GM23338 (cell line): ENCODE data around the gene ATP5PD. TPM values are rescaled to one million over a fixed set of nuclear protein-coding genes. Genes with fewer than 3 reads are reported as not detected.
A peak's percentile ranks its signal among the peaks of the same experiment; 100 is the strongest.

Experiments
- ATAC-seq: fragments of 200-7000 bp; cut with Tn5 transposase; 3 replicates; pipeline ENCODE4 v1.9.1; 2020
- DNase-seq: peaks from one replicate; pipeline ENCODE4 v3.0.0-alpha.2; 2015; ENCODE audit warnings: low spot score
- H2AFZ ChIP-seq: fragments of 200-600 bp; sonication (generic); 2 replicates; pipeline ENCODE4 v1.8.0; 2016; ENCODE audit warnings: antibody characterized with exemption, mild to moderate bottlenecking, moderate library complexity
- H3F3A ChIP-seq: fragments of 200-600 bp; sonication (generic); replicated peaks from 2 replicates; pipeline ENCODE4 v1.8.0; 2017; ENCODE audit warnings: antibody characterized with exemption, mixed run types, low read depth
- H3K27ac ChIP-seq: fragments of 200-600 bp; sonication (generic); 2 replicates; pipeline ENCODE4 v1.6.1; 2016; ENCODE audit warnings: low read depth
- H3K27me3 ChIP-seq: fragments of 200-600 bp; sonication (generic); 2 replicates; pipeline ENCODE4 v1.8.0; 2016; ENCODE audit warnings: mild to moderate bottlenecking, mixed run types, moderate library complexity; ENCODE audit not compliant: insufficient read depth
- H3K36me3 ChIP-seq: fragments of 200-600 bp; sonication (generic); 2 replicates; pipeline ENCODE4 v1.8.0; 2016; ENCODE audit warnings: mild to moderate bottlenecking; ENCODE audit not compliant: insufficient read depth
- H3K4me1 ChIP-seq: fragments of 200-600 bp; sonication (generic); 2 replicates; pipeline ENCODE4 v1.8.0; 2016; ENCODE audit warnings: mild to moderate bottlenecking, moderate library complexity; ENCODE audit not compliant: insufficient read depth
- H3K4me2 ChIP-seq: fragments of 200-600 bp; sonication (generic); 2 replicates; pipeline ENCODE4 v1.7.1; 2017; ENCODE audit warnings: mixed run types
- H3K4me3 ChIP-seq: fragments of 200-600 bp; sonication (generic); 2 replicates; pipeline ENCODE4 v1.6.1; 2016; ENCODE audit warnings: mixed run types
- H3K79me2 ChIP-seq: fragments of 200-600 bp; sonication (generic); replicated peaks from 2 replicates; pipeline ENCODE4 v1.8.0; 2017; ENCODE audit warnings: mild to moderate bottlenecking; ENCODE audit not compliant: insufficient read depth
- H3K9me2 ChIP-seq: fragments of 200-600 bp; sonication (generic); 2 replicates; pipeline ENCODE4 v1.8.0; 2017; ENCODE audit not compliant: insufficient read depth
- H4K20me1 ChIP-seq: fragments of 200-600 bp; sonication (generic); replicated peaks from 2 replicates; pipeline ENCODE4 v1.8.0; 2017; ENCODE audit warnings: mild to moderate bottlenecking; ENCODE audit not compliant: insufficient read depth
- H3K27ac Mint-ChIP-seq: 2 replicates; pipeline ENCODE4 v1.8.0; 2020; ENCODE audit warnings: inconsistent platforms, mild to moderate bottlenecking, moderate library complexity, mixed read lengths
- H3K27me3 Mint-ChIP-seq: 3 replicates; pipeline ENCODE4 v1.8.0; 2022; ENCODE audit warnings: low read depth, mild to moderate bottlenecking, moderate library complexity, mixed read lengths, inconsistent platforms; ENCODE audit not compliant: insufficient read depth, poor library complexity
- H3K36me3 Mint-ChIP-seq: 3 replicates; pipeline ENCODE4 v1.8.0; 2021; ENCODE audit warnings: low read depth, mild to moderate bottlenecking, inconsistent platforms, moderate library complexity, mixed read lengths
- H3K4me1 Mint-ChIP-seq: 3 replicates; pipeline ENCODE4 v1.8.0; 2020; ENCODE audit warnings: mild to moderate bottlenecking, inconsistent platforms, mixed read lengths
- H3K4me3 Mint-ChIP-seq: 3 replicates; pipeline ENCODE4 v1.8.0; 2021; ENCODE audit warnings: moderate library complexity, mild to moderate bottlenecking, inconsistent platforms, mixed read lengths
- H3K9me3 Mint-ChIP-seq: 3 replicates; pipeline ENCODE4 v1.8.0; 2020; ENCODE audit warnings: moderate library complexity, mild to moderate bottlenecking, inconsistent platforms, mixed read lengths
- EZH2 ChIP-seq: fragments of 200-600 bp; sonication (generic); IDR thresholded peaks from one replicate; pipeline ENCODE4 v1.8.0; 2017; ENCODE audit warnings: antibody characterized with exemption, mild to moderate bottlenecking, low read depth; ENCODE audit not compliant: unreplicated experiment
- EZH2phosphoT487 ChIP-seq: fragments of 200-600 bp; sonication (generic); IDR thresholded peaks from one replicate; pipeline ENCODE4 v1.8.1; 2018; ENCODE audit warnings: antibody characterized with exemption; ENCODE audit not compliant: unreplicated experiment
- NANOG ChIP-seq: IDR thresholded peaks from 2 replicates; pipeline ENCODE4 v1.6.1; 2016; ENCODE audit warnings: antibody characterized with exemption, borderline replicate concordance
- POLR2AphosphoS5 ChIP-seq: IDR thresholded peaks from 2 replicates; pipeline ENCODE4 v1.6.1; 2016; ENCODE audit warnings: antibody characterized with exemption, low read depth
- STAT1 ChIP-seq: IDR thresholded peaks from one replicate; pipeline ENCODE4 v1.6.1; 2016; ENCODE audit warnings: antibody characterized with exemption; ENCODE audit not compliant: unreplicated experiment
- ZNF114 ChIP-seq: fragments of 250-450 bp; sonication (Bioruptor Pico); IDR thresholded peaks from 2 replicates; pipeline ENCODE4 v1.5.0; 2020; ENCODE audit warnings: mild to moderate bottlenecking, moderate library complexity
- ZNF331 ChIP-seq: fragments of 250-450 bp; sonication (Bioruptor Pico); IDR thresholded peaks from 2 replicates; pipeline ENCODE4 v1.5.0; 2020; ENCODE audit warnings: low read depth, mild to moderate bottlenecking, moderate library complexity
- polyA plus RNA-seq: library from polyadenylated mRNA; unstranded; fragments of >200 nt; fragmentation: Nextera tagmentation; extraction: Ambion mirVana; gene quantifications from 2 replicates; pipeline ENCODE4 v1.2.1, GENCODE V29; 2016
- total RNA-seq: library from RNA; depleted of rRNA; stranded (reverse); fragments of >200 nt; shearing (Covaris generic); gene quantifications from 2 replicates; pipeline ENCODE4 v1.2.3, GENCODE V29; 2014
- TF ChIP-seq, protein P1 (sequence below): IDR thresholded peaks from one replicate; pipeline ENCODE4 v1.6.1; 2018; ENCODE audit warnings: antibody characterized with exemption; ENCODE audit not compliant: unreplicated experiment
- TF ChIP-seq, protein P2 (sequence below), 2 experiments: fragments of 200-600 bp in 1 of 2; sonication (generic) in 1 of 2; conservative IDR thresholded peaks; 2 replicates each; pipeline versions ENCODE4 v1.5.1 to v1.6.1; 2016 to 2017; ENCODE audit warnings: antibody characterized with exemption in 2 of 2, low read depth in 2 of 2, mild to moderate bottlenecking in 2 of 2, moderate library complexity in 1 of 2

ATP5PD gene
- total and polyA plus RNA-seq, 2 experiments from 2014 or later = 244 to 1,144 TPM

DNA sequence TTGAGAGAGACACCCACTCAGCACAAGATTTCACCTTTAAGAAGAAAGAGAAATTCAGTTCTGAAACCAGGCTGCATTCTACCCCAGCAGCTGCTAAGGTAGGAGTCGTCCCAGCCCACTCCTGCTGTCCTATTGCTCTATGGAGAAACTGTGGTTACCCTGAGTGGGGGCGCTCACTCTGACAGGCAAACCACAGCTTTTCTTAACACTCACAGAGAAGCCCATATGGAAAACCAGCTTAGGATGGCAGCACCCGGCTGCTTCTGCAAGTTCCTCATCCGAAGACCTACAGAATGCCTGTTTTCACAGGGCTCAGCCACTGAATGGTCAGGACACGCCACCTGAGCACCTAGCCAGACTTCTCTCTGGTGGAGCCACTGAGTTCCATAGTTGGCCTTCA lies 7.5 kb downstream of the ATP5PD start (continued):
- TF ChIP-seq, protein P1, sequence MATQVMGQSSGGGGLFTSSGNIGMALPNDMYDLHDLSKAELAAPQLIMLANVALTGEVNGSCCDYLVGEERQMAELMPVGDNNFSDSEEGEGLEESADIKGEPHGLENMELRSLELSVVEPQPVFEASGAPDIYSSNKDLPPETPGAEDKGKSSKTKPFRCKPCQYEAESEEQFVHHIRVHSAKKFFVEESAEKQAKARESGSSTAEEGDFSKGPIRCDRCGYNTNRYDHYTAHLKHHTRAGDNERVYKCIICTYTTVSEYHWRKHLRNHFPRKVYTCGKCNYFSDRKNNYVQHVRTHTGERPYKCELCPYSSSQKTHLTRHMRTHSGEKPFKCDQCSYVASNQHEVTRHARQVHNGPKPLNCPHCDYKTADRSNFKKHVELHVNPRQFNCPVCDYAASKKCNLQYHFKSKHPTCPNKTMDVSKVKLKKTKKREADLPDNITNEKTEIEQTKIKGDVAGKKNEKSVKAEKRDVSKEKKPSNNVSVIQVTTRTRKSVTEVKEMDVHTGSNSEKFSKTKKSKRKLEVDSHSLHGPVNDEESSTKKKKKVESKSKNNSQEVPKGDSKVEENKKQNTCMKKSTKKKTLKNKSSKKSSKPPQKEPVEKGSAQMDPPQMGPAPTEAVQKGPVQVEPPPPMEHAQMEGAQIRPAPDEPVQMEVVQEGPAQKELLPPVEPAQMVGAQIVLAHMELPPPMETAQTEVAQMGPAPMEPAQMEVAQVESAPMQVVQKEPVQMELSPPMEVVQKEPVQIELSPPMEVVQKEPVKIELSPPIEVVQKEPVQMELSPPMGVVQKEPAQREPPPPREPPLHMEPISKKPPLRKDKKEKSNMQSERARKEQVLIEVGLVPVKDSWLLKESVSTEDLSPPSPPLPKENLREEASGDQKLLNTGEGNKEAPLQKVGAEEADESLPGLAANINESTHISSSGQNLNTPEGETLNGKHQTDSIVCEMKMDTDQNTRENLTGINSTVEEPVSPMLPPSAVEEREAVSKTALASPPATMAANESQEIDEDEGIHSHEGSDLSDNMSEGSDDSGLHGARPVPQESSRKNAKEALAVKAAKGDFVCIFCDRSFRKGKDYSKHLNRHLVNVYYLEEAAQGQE = no peak

DNA sequence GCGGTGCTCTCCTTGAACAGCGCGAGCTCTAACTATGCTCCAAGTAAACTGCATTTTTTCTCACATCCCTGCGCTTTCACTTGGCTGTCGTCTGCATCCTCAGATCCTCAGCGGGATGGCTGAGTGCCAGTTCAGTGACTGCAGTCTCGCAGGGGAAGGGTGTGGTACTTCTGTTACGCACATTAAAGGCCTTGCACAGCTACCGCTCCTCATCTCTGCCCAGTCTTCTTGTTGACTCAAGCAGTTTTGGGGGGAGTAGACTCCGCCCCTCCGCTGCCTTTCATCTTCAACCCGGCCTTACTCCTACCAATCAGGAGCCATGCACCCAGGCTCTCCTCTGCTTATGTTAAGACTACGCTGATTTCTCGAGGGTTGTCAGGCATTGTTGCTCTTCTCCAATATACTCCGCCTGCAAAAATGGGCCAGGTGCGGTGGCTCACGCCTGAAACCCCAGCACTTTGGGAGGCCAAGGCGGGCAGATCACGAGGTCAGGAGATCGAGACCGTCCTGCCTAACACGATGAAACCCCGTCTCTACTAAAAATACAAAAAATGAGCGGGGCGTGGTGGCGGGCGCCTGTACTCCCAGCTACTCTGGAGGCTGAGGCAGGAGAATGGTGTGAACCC lies 10.0 kb downstream of the ATP5PD start:
- ATAC-seq (no peak), DNase-seq (peak; percentile 72)
- H3K36me3 ChIP-seq = peaks cover 24% of the 10 kb centered on the region
- no peak overlapping the region for H3K4me3 ChIP-seq
- Mint-ChIP-seq H3K9me3 (peaks cover 14% of the 10 kb centered on the region; the same call in 2 of the 3 replicates), H3K27me3 (peaks cover 30% of the 10 kb centered on the region), H3K27ac (peak overlapping the region; percentile 46), H3K4me1 (peaks cover 28% of the 10 kb centered on the region), H3K4me3 (no peak overlapping the region; the same call in 2 of the 3 replicates), H3K36me3 (peaks cover 50% of the 10 kb centered on the region)
- no peak overlapping the region for H2AFZ ChIP-seq
- H3K9me2 ChIP-seq = no peaks in the 10 kb centered on the region
- peaks cover 26% of the 10 kb centered on the region for H3K4me1 ChIP-seq
- H3K27ac ChIP-seq = peak overlapping the region; percentile 90
- no peak for TF ChIP-seq EZH2phosphoT487
- TF ChIP-seq STAT1 = no peak
- TF ChIP-seq POLR2AphosphoS5 = peak; percentile 48; the same call in 1 of the 2 replicates
- H4K20me1 ChIP-seq = no peaks in the 10 kb centered on the region; the same call in 1 of the 2 replicates
- peak overlapping the region; percentile 29; the same call in 1 of the 2 replicates for H3K4me2 ChIP-seq
- H3K79me2 ChIP-seq = no peaks in the 10 kb centered on the region
- peaks cover 5% of the 10 kb centered on the region; the same call in 1 of the 2 replicates for H3K27me3 ChIP-seq
- peaks cover 42% of the 10 kb centered on the region for H3F3A ChIP-seq

DNA sequence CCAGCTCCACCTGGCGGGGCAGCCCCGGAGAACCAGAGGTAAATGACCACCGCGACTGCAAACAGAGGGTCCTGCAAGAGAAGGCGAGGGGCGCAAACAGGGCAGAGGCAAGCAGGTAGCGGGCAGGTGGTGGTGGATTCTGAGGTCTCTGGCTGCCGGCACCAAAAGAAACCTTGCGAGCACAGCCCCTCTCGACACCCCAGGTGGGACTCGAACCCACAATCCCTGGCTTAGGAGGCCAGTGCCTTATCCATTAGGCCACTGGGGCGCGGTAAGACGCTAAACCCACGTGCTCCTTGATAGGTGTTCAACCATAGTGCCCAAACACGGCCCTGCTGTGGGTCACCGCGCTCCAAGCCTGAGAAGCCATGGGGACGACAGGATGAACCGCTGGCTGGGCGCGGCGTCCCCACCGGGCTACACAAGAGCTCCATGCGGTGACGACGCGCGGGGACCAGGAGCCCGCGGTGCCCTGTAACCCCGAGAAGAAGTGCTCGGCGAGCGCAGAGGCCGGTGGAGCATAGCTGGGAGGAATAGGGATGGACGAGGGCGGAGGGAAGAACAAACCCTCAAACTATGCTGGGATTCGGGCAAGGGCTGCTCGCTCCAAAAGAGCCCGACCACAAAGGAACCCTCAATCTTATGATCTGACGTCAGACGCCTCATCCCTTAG lies 12.4 kb downstream of the ATP5PD start:
- H2AFZ ChIP-seq = peak overlapping the region; percentile 95; the same call in 1 of the 2 replicates
- peak overlapping the region; percentile 96 for H3K4me3 ChIP-seq
- H3K27ac ChIP-seq = peak overlapping the region; percentile 90
- Mint-ChIP-seq H3K4me1 (peaks cover 18% of the 10 kb centered on the region), H3K27ac (peak overlapping the region; percentile 99), H3K9me3 (peaks cover 34% of the 10 kb centered on the region), H3K36me3 (peaks cover 32% of the 10 kb centered on the region), H3K4me3 (peak overlapping the region; percentile 99), H3K27me3 (peaks cover 33% of the 10 kb centered on the region)
- DNase-seq = peak; percentile 92
- peaks cover 12% of the 10 kb centered on the region for H3K36me3 ChIP-seq
- H3K9me2 ChIP-seq = no peaks in the 10 kb centered on the region
- peaks cover 22% of the 10 kb centered on the region for H3K4me1 ChIP-seq
- H3K4me2 ChIP-seq = peak overlapping the region; percentile 88
- no peaks in the 10 kb centered on the region for H3K79me2 ChIP-seq
- H4K20me1 ChIP-seq = no peaks in the 10 kb centered on the region
- peaks cover 26% of the 10 kb centered on the region for H3F3A ChIP-seq
- peaks cover 5% of the 10 kb centered on the region; the same call in 1 of the 2 replicates for H3K27me3 ChIP-seq
- ATAC-seq = peak; percentile 55
- TF ChIP-seq POLR2AphosphoS5 (no peak; the same call in 1 of the 2 replicates), ZNF114 (no peak), ZNF331 (CRISPR knock-in tag) (peak; percentile 23; the same call in 1 of the 2 replicates), NANOG (no peak), EZH2 (no peak), EZH2phosphoT487 (no peak)
- TF ChIP-seq, protein P2, sequence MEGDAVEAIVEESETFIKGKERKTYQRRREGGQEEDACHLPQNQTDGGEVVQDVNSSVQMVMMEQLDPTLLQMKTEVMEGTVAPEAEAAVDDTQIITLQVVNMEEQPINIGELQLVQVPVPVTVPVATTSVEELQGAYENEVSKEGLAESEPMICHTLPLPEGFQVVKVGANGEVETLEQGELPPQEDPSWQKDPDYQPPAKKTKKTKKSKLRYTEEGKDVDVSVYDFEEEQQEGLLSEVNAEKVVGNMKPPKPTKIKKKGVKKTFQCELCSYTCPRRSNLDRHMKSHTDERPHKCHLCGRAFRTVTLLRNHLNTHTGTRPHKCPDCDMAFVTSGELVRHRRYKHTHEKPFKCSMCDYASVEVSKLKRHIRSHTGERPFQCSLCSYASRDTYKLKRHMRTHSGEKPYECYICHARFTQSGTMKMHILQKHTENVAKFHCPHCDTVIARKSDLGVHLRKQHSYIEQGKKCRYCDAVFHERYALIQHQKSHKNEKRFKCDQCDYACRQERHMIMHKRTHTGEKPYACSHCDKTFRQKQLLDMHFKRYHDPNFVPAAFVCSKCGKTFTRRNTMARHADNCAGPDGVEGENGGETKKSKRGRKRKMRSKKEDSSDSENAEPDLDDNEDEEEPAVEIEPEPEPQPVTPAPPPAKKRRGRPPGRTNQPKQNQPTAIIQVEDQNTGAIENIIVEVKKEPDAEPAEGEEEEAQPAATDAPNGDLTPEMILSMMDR (conservative IDR thresholded peaks at IDR 0.05; ENCODE audit: low read depth in 2 of 2) = peak; percentile 17 to 42; a peak in 2 of 4 replicates
